IMR-90 (cell line): ENCODE data around the gene TRPM8. TPM values are rescaled to one million over a fixed set of nuclear protein-coding genes. Genes with fewer than 3 reads are reported as not detected.

Experiments
- ATAC-seq: fragments of 200-7000 bp; cut with Tn5 transposase; 2 replicates; pipeline ENCODE4 v1.9.1; 2020; ENCODE audit warnings: low read depth, mild to moderate bottlenecking, moderate library complexity
- BruUV-seq: library from RNA; stranded (reverse); fragments of 400-500 nt; replicated peaks from 2 replicates; lab custom pipeline; 2021; lab: Mats Ljungman, UMichigan
- CTCF ChIA-PET: fragments of 300-600 bp; formaldehyde crosslinking; extraction: SDS; loops from one replicate; lab custom pipeline; 2021; ENCODE audit warnings: antibody characterized with exemption; lab: Yijun Ruan, JAX
- POLR2A ChIA-PET: fragments of 300-600 bp; sonication (Branson Sonifier 250); formaldehyde crosslinking; loops from one replicate; lab custom pipeline; 2022; ENCODE audit warnings: antibody characterized with exemption; ENCODE audit not compliant: unreplicated experiment; lab: Charles Lee
- DNase-seq: peaks from one replicate; pipeline ENCODE4 v3.0.0; 2013
- H2AFZ ChIP-seq: replicated peaks from 2 replicates; pipeline ENCODE3; 2013; ENCODE audit warnings: low read length, mild to moderate bottlenecking; ENCODE audit not compliant: poor library complexity
- H2AK5ac ChIP-seq: 2 replicates; pipeline ENCODE4 v1.6.1; 2013; ENCODE audit warnings: low read depth, low read length, inconsistent platforms
- H2AK9ac ChIP-seq: replicated peaks from 2 replicates; pipeline ENCODE3; 2013; ENCODE audit warnings: mild to moderate bottlenecking, low read depth, low read length, moderate library complexity; ENCODE audit not compliant: poor library complexity
- H2BK120ac ChIP-seq: 2 replicates; pipeline ENCODE4 v1.6.1; 2013; ENCODE audit warnings: low read depth, low read length, inconsistent platforms
- H2BK15ac ChIP-seq: 3 replicates; pipeline ENCODE4 v1.6.1; 2013; ENCODE audit warnings: low read depth, low read length, inconsistent platforms
- H2BK20ac ChIP-seq: 2 replicates; pipeline ENCODE4 v1.6.1; 2013; ENCODE audit warnings: low read depth, mild to moderate bottlenecking, inconsistent platforms, low read length, moderate library complexity
- H2BK5ac ChIP-seq: 2 replicates; pipeline ENCODE4 v1.6.1; 2013; ENCODE audit warnings: mild to moderate bottlenecking, low read depth, low read length, inconsistent platforms; ENCODE audit not compliant: poor library complexity, severe bottlenecking
- H3K14ac ChIP-seq: replicated peaks from 2 replicates; pipeline ENCODE4 v1.6.1; 2013; ENCODE audit warnings: low read depth, low read length, inconsistent platforms
- H3K18ac ChIP-seq: 2 replicates; pipeline ENCODE4 v1.6.1; 2013; ENCODE audit warnings: low read depth, low read length, control low read depth
- H3K23ac ChIP-seq: 2 replicates; pipeline ENCODE4 v1.6.1; 2013; ENCODE audit warnings: low read depth, low read length, inconsistent platforms
- H3K27ac ChIP-seq: 2 replicates; pipeline ENCODE4 v1.5.1; 2013; ENCODE audit warnings: mild to moderate bottlenecking, control low read depth, low read length; ENCODE audit not compliant: insufficient read depth
- H3K27me3 ChIP-seq: 2 replicates; pipeline ENCODE4 v1.6.1; 2013; ENCODE audit warnings: low read length; ENCODE audit not compliant: control insufficient read depth, insufficient read depth
- H3K36me3 ChIP-seq: 2 replicates; pipeline ENCODE4 v1.6.1; 2013; ENCODE audit warnings: low read length, mixed read lengths; ENCODE audit not compliant: control insufficient read depth, insufficient read depth
- H3K4ac ChIP-seq: 2 replicates; pipeline ENCODE4 v1.6.1; 2013; ENCODE audit warnings: low read depth, low read length, inconsistent platforms
- H3K4me1 ChIP-seq: 2 replicates; pipeline ENCODE4 v1.6.1; 2013; ENCODE audit warnings: low read length, mixed read lengths; ENCODE audit not compliant: control insufficient read depth, insufficient read depth
- H3K4me2 ChIP-seq: 2 replicates; pipeline ENCODE4 v1.6.1; 2013; ENCODE audit warnings: low read depth, mild to moderate bottlenecking, control low read depth, low read length, moderate library complexity
- H3K4me3 ChIP-seq: 2 replicates; pipeline ENCODE4 v1.5.1; 2013; ENCODE audit warnings: low read depth, mild to moderate bottlenecking, control low read depth, low read length, moderate library complexity; ENCODE audit not compliant: insufficient read depth
- H3K56ac ChIP-seq: 2 replicates; pipeline ENCODE4 v1.6.1; 2013; ENCODE audit warnings: low read length, inconsistent platforms; ENCODE audit not compliant: insufficient read depth; ENCODE audit errors: extremely low read depth
- H3K79me1 ChIP-seq, 2 experiments: 2 replicates each; pipeline ENCODE4 v1.6.1; 2013; ENCODE audit warnings: low read length in 2 of 2, inconsistent platforms in 1 of 2, low read depth in 1 of 2
- H3K9ac ChIP-seq: 2 replicates; pipeline ENCODE4 v1.6.1; 2013; ENCODE audit warnings: low read depth, low read length, control low read depth
- H3K9me1 ChIP-seq: 2 replicates; pipeline ENCODE4 v1.6.1; 2013; ENCODE audit warnings: low read length, inconsistent platforms; ENCODE audit not compliant: insufficient read depth
- H3K9me3 ChIP-seq: 2 replicates; pipeline ENCODE4 v1.6.1; 2013; ENCODE audit warnings: low read length; ENCODE audit not compliant: control insufficient read depth, insufficient read depth
- H4K20me1 ChIP-seq: 2 replicates; pipeline ENCODE4 v1.6.1; 2013; ENCODE audit warnings: low read length, inconsistent platforms; ENCODE audit not compliant: insufficient read depth
- H4K5ac ChIP-seq: 2 replicates; pipeline ENCODE4 v1.6.1; 2013; ENCODE audit warnings: mild to moderate bottlenecking, low read depth, low read length, control low read depth
- H4K8ac ChIP-seq, 2 experiments: 2 replicates each; pipeline ENCODE4 v1.6.1; 2013; ENCODE audit warnings: low read depth in 2 of 2, low read length in 2 of 2, control low read depth in 1 of 2, inconsistent platforms in 1 of 2
- H4K91ac ChIP-seq: 2 replicates; pipeline ENCODE4 v1.6.1; 2013; ENCODE audit warnings: low read depth, low read length, inconsistent platforms; ENCODE audit not compliant: insufficient read depth
- BHLHE40 ChIP-seq: fragments of 150-350 bp; IDR thresholded peaks from 2 replicates; pipeline ENCODE4 v1.6.1; 2016; ENCODE audit warnings: mild to moderate bottlenecking, low read depth, low read length
- CHD1 ChIP-seq: IDR thresholded peaks from 2 replicates; pipeline ENCODE4 v1.6.1; 2012; ENCODE audit warnings: low read depth, low read length, improper control_type of control experiment
- FOS ChIP-seq: fragments of 150-350 bp; IDR thresholded peaks from 2 replicates; pipeline ENCODE4 v1.6.1; 2016; ENCODE audit warnings: low read depth, low read length
- MAFK ChIP-seq: IDR thresholded peaks from 2 replicates; pipeline ENCODE4 v1.6.1; 2012; ENCODE audit warnings: low read depth, low read length, improper control_type of control experiment
- MAZ ChIP-seq: IDR thresholded peaks from 2 replicates; pipeline ENCODE4 v1.6.1; 2012; ENCODE audit warnings: low read depth, mild to moderate bottlenecking, low read length, improper control_type of control experiment, moderate library complexity, borderline replicate concordance
- MXI1 ChIP-seq: IDR thresholded peaks from 2 replicates; pipeline ENCODE4 v1.6.1; 2012; ENCODE audit warnings: low read depth, mild to moderate bottlenecking, low read length, moderate library complexity, borderline replicate concordance
- NFE2L2 ChIP-seq: fragments of 150-350 bp; IDR thresholded peaks from 2 replicates; pipeline ENCODE4 v1.6.1; 2016; ENCODE audit warnings: low read depth, mild to moderate bottlenecking, low read length
- POLR2A ChIP-seq: IDR thresholded peaks from 2 replicates; pipeline ENCODE4 v1.6.1; 2012; ENCODE audit warnings: mild to moderate bottlenecking, low read depth, low read length
- RAD21 ChIP-seq: IDR thresholded peaks from 2 replicates; pipeline ENCODE4 v1.6.1; 2012; ENCODE audit warnings: low read length, improper control_type of control experiment
- RCOR1 ChIP-seq: IDR thresholded peaks from 2 replicates; pipeline ENCODE4 v1.6.1; 2012; ENCODE audit warnings: mild to moderate bottlenecking, low read length, improper control_type of control experiment; ENCODE audit not compliant: insufficient replicate concordance
- RFX5 ChIP-seq: IDR thresholded peaks from 2 replicates; pipeline ENCODE4 v1.8.0; 2012; ENCODE audit warnings: low read depth, mild to moderate bottlenecking, low read length, moderate library complexity
- SMC3 ChIP-seq: fragments of 150-350 bp; IDR thresholded peaks from 2 replicates; pipeline ENCODE4 v1.6.1; 2016; ENCODE audit warnings: low read depth, mild to moderate bottlenecking, antibody characterized with exemption, low read length, moderate library complexity
- WGBS, 2 experiments: methylation state at CpG; one replicate each; pipeline versions ENCODE4 v1.1.5 to v1.1.7; 2013; ENCODE audit warnings: missing lambda C conversion rate in 2 of 2; ENCODE audit not compliant: insufficient read length in 1 of 2; ENCODE audit errors: extremely low coverage in 2 of 2; 5-methylcytosine and 5-hydroxymethylcytosine counted together
- dilution Hi-C: fragments of 300-500 bp; cut with HindIII; formaldehyde crosslinking; loops from one replicate; pipeline ENCODE4 v1.14.3; 2018; ENCODE audit warnings: low sequenced_read_pairs; ENCODE audit not compliant: unreplicated experiment
- in situ Hi-C: fragments of 300-500 bp; cut with MboI; formaldehyde crosslinking; loops from 3 replicates; pipeline ENCODE4 v1.14.3; 2019; ENCODE audit warnings: low sequenced_read_pairs, inconsistent platforms, mixed read lengths
- intact Hi-C: fragments of 100-400 bp; cut with micrococcal nuclease; formaldehyde crosslinking; loops from 2 replicates; pipeline ENCODE4 v1.10.0; 2022
- polyA plus RNA-seq, 3 experiments: library from polyadenylated mRNA; depleted of rRNA; stranded (reverse); fragments of >200 nt; gene quantifications; 2 replicates each; pipeline ENCODE4 v1.2.3, GENCODE V29; 2012; ENCODE audit warnings: low replicate concordance in 1 of 3
- total RNA-seq: library from RNA; depleted of rRNA; stranded (reverse); fragments of >200 nt; gene quantifications from 2 replicates; pipeline ENCODE4 v1.2.3, GENCODE V29; 2012
- TF ChIP-seq, protein P1 (sequence below): conservative IDR thresholded peaks from 2 replicates; pipeline ENCODE4 v1.5.1; 2012; ENCODE audit warnings: mild to moderate bottlenecking, low read depth, low read length, improper control_type of control experiment
- TF ChIP-seq, protein P2 (sequence below): fragments of 150-350 bp; IDR thresholded peaks from 2 replicates; pipeline ENCODE4 v1.6.1; 2016; ENCODE audit warnings: low read depth, mild to moderate bottlenecking, low read length, moderate library complexity, borderline replicate concordance
- TF ChIP-seq, protein P3 (sequence below): fragments of 150-350 bp; IDR thresholded peaks from 2 replicates; pipeline ENCODE4 v1.6.1; 2017; ENCODE audit warnings: mild to moderate bottlenecking, antibody characterized with exemption, low read length, low read depth

Gene TRPM8
- total and polyA plus RNA-seq, 2 of the 4 experiments (the other 2 are of a cell fraction): not detected

DNA sequence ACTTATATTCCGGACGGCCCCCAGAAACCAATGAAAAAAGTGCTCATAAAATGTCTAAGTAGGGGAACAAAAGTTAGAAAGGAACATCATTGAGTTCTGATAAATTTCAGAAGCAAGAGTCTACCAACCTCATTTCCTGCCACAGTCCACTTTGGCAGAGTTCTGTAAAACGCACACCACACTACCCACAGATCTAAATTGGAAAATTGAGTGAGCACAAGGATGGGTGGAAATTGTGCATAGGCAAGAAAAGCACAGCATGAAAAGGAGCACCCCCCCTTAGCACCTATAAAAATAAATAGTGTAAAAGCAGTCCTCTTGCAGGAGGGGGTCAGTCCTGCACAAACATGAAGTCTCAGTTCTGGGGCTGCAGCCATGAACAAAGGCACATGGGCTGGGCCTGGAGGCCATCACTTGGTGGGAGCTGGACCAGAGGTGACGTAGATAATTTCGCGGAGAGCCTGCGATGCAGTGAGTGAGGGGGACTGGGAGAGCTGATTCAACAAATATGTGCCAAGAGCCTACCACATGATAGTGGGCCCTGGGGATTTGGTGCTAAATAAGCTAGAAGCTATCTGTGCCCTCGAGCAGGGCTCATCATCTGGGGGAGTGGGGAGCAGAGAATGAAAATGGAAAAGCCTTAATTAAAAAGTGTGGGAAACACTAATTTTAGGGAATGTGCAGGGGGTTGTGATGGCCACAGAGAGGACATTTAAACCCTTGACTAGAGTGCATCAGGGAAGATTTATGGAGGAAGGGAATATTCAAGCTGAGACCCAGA lies 84.4 kb downstream of the TRPM8 start:
- Histone ChIP-seq H4K91ac (no peak overlapping the region), H2AFZ (no peak overlapping the region), H3K36me3 (no peaks in the 10 kb centered on the region), H3K9me3 (no peaks in the 10 kb centered on the region), H3K4me3 (no peak overlapping the region), H2BK15ac (no peak overlapping the region), H2BK120ac (no peak overlapping the region), H3K9me1 (peaks cover 7% of the 10 kb centered on the region; the same call in 1 of the 2 replicates), H3K18ac (no peak overlapping the region), H4K8ac (no peak overlapping the region), H3K4ac (no peak overlapping the region), H2BK20ac (no peak overlapping the region), H3K4me2 (no peak overlapping the region), H2AK5ac (no peak overlapping the region; the same call in 1 of the 2 replicates), H4K5ac (no peak overlapping the region), H4K20me1 (no peaks in the 10 kb centered on the region), H3K56ac (no peak overlapping the region), H3K27me3 (peaks cover 2% of the 10 kb centered on the region), H3K79me1 (no peaks in the 10 kb centered on the region), H3K14ac (no peak overlapping the region), H3K9ac (no peak overlapping the region), H2AK9ac (no peak overlapping the region), H3K23ac (no peak overlapping the region), H3K4me1 (no peaks in the 10 kb centered on the region), H3K27ac (no peak overlapping the region), H2BK5ac (no peak overlapping the region)
- ChIA-PET POLR2A (no interaction called here), CTCF (no interaction called here)
- in situ Hi-C loops (no loop called here), dilution Hi-C loops (no loop called here), intact Hi-C loops (no loop called here)
- WGBS, 2 experiments: 89% methylated on average over 4 of the region's 8 CpGs; no CpG with 5 or more reads in 1 of the 2 experiments
- no peak for DNase-seq
- no TSS peak for BruUV-seq
- ATAC-seq: no peak
- TF ChIP-seq, protein P1, sequence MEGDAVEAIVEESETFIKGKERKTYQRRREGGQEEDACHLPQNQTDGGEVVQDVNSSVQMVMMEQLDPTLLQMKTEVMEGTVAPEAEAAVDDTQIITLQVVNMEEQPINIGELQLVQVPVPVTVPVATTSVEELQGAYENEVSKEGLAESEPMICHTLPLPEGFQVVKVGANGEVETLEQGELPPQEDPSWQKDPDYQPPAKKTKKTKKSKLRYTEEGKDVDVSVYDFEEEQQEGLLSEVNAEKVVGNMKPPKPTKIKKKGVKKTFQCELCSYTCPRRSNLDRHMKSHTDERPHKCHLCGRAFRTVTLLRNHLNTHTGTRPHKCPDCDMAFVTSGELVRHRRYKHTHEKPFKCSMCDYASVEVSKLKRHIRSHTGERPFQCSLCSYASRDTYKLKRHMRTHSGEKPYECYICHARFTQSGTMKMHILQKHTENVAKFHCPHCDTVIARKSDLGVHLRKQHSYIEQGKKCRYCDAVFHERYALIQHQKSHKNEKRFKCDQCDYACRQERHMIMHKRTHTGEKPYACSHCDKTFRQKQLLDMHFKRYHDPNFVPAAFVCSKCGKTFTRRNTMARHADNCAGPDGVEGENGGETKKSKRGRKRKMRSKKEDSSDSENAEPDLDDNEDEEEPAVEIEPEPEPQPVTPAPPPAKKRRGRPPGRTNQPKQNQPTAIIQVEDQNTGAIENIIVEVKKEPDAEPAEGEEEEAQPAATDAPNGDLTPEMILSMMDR: no peak
- TF ChIP-seq, protein P2, sequence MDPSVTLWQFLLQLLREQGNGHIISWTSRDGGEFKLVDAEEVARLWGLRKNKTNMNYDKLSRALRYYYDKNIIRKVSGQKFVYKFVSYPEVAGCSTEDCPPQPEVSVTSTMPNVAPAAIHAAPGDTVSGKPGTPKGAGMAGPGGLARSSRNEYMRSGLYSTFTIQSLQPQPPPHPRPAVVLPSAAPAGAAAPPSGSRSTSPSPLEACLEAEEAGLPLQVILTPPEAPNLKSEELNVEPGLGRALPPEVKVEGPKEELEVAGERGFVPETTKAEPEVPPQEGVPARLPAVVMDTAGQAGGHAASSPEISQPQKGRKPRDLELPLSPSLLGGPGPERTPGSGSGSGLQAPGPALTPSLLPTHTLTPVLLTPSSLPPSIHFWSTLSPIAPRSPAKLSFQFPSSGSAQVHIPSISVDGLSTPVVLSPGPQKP: no peak
- TF ChIP-seq POLR2A (no peak), FOS (no peak), RFX5 (no peak), MXI1 (no peak), CHD1 (no peak), BHLHE40 (no peak), RCOR1 (no peak), SMC3 (no peak), NFE2L2 (no peak), RAD21 (no peak), MAZ (no peak), MAFK (no peak)
- TF ChIP-seq, protein P3, sequence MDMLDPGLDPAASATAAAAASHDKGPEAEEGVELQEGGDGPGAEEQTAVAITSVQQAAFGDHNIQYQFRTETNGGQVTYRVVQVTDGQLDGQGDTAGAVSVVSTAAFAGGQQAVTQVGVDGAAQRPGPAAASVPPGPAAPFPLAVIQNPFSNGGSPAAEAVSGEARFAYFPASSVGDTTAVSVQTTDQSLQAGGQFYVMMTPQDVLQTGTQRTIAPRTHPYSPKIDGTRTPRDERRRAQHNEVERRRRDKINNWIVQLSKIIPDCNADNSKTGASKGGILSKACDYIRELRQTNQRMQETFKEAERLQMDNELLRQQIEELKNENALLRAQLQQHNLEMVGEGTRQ: no peak
